H1 (cell line): Measurements from ENCODE around the gene LKAAEAR1. TPM values are rescaled to one million over a fixed set of nuclear protein-coding genes. Genes with fewer than 3 reads are reported as not detected.

Source experiments
- CTCF ChIA-PET: fragments of 300-600 bp; sonication (Branson Sonifier 250); formaldehyde crosslinking; loops from one replicate; lab custom pipeline; 2021; ENCODE audit not compliant: partially characterized antibody; lab: Charles Lee
- POLR2A ChIA-PET: fragments of 300-600 bp; sonication (Branson Sonifier 250); formaldehyde crosslinking; loops from one replicate; lab custom pipeline; 2021; ENCODE audit warnings: inconsistent platforms; ENCODE audit not compliant: partially characterized antibody; lab: Charles Lee
- DNase-seq, 2 experiments: peaks; one replicate each; pipeline versions ENCODE4 v3.0.0 to v3.0.0-alpha.2; 2010 to 2022; ENCODE audit warnings: low spot score in 2 of 2, low read depth in 1 of 2, mixed read lengths in 1 of 2
- FAIRE-seq: peaks from 2 replicates; lab custom pipeline; 2011; peaks lifted over from hg19 to GRCh38; lab: Jason Lieb, UNC
- H2AFZ ChIP-seq: 2 replicates; pipeline ENCODE4 v1.8.1; 2012; ENCODE audit warnings: low read length, inconsistent platforms
- H2AK5ac ChIP-seq: 2 replicates; pipeline ENCODE4 v1.6.1; 2013; ENCODE audit warnings: low read depth, low read length
- H2BK120ac ChIP-seq: replicated peaks from 2 replicates; pipeline ENCODE3; 2013; ENCODE audit warnings: low read depth, low read length, inconsistent platforms
- H2BK12ac ChIP-seq: 2 replicates; pipeline ENCODE4 v1.6.1; 2013; ENCODE audit warnings: low read depth, low read length
- H2BK15ac ChIP-seq: 2 replicates; pipeline ENCODE4 v1.6.1; 2013; ENCODE audit warnings: low read length
- H2BK20ac ChIP-seq: 2 replicates; pipeline ENCODE4 v1.6.1; 2013; ENCODE audit warnings: low read length
- H2BK5ac ChIP-seq: 2 replicates; pipeline ENCODE4 v1.6.1; 2013; ENCODE audit warnings: low read depth, low read length
- H3K14ac ChIP-seq: 2 replicates; pipeline ENCODE4 v1.6.1; 2013; ENCODE audit warnings: inconsistent platforms; ENCODE audit not compliant: insufficient read length
- H3K18ac ChIP-seq: 2 replicates; pipeline ENCODE4 v1.6.1; 2013; ENCODE audit warnings: low read length; ENCODE audit errors: extremely low read depth
- H3K23ac ChIP-seq: 2 replicates; pipeline ENCODE4 v1.6.1; 2013; ENCODE audit warnings: inconsistent platforms; ENCODE audit not compliant: insufficient read length
- H3K23me2 ChIP-seq: 2 replicates; pipeline ENCODE4 v1.6.1; 2013; ENCODE audit warnings: low read depth, low read length
- H3K27ac ChIP-seq: 2 replicates; pipeline ENCODE4 v1.6.1; 2011; ENCODE audit warnings: low read depth, low read length, inconsistent platforms
- H3K27me3 ChIP-seq, 4 experiments: replicated peaks in 1 of 4; 1 replicate in 1 of 4; 2 replicates in 3 of 4; pipeline versions ENCODE4 v1.6.1 to v1.8.1; 2011 to 2013; ENCODE audit warnings: low read length in 3 of 4, mild to moderate bottlenecking in 3 of 4, inconsistent platforms in 2 of 4, mixed read lengths in 2 of 4, moderate library complexity in 1 of 4; ENCODE audit not compliant: control insufficient read depth in 3 of 4, insufficient read depth in 3 of 4; ENCODE audit errors: extremely low read depth in 1 of 4
- H3K36me3 ChIP-seq, 4 experiments: 2 replicates each; pipeline versions ENCODE4 v1.6.1 to v1.8.1; 2011 to 2013; ENCODE audit warnings: mild to moderate bottlenecking in 4 of 4, low read length in 3 of 4, moderate library complexity in 2 of 4, control low read depth in 1 of 4, inconsistent platforms in 1 of 4; ENCODE audit not compliant: insufficient read depth in 4 of 4, control insufficient read depth in 2 of 4
- H3K4ac ChIP-seq: replicated peaks from 2 replicates; pipeline ENCODE3; 2013; ENCODE audit warnings: low read length, low read depth, mixed read lengths, inconsistent platforms; ENCODE audit not compliant: insufficient read length
- H3K4me1 ChIP-seq, 4 experiments: replicated peaks in 1 of 4; 1 replicate in 1 of 4; 2 replicates in 3 of 4; pipeline versions ENCODE4 v1.6.1 to v1.8.1; 2011 to 2013; ENCODE audit warnings: low read length in 3 of 4, inconsistent platforms in 2 of 4, mixed read lengths in 1 of 4; ENCODE audit not compliant: insufficient read depth in 4 of 4, control insufficient read depth in 3 of 4
- H3K4me2 ChIP-seq, 2 experiments: 2 replicates each; pipeline versions ENCODE4 v1.6.1 to v1.8.1; 2011 to 2013; ENCODE audit warnings: low read depth in 2 of 2, low read length in 2 of 2, control low read depth in 1 of 2, inconsistent platforms in 1 of 2, mild to moderate bottlenecking in 1 of 2; ENCODE audit not compliant: insufficient read depth in 1 of 2
- H3K4me3 ChIP-seq, 4 experiments: fragments of 200-600, 300-600 bp in 1 of 4; sonication (generic), shearing (Covaris generic), sonication (Bioruptor Twin) in 1 of 4; 2 replicates each; pipeline versions ENCODE4 v1.5.1 to v1.8.1; 2011 to 2016; ENCODE audit warnings: low read length in 4 of 4, low read depth in 3 of 4, control low read depth in 2 of 4, inconsistent platforms in 2 of 4, mild to moderate bottlenecking in 2 of 4, mixed read lengths in 1 of 4, moderate library complexity in 1 of 4; ENCODE audit not compliant: insufficient read depth in 2 of 4; ENCODE audit errors: extremely low read depth in 1 of 4
- H3K56ac ChIP-seq: replicated peaks from 2 replicates; pipeline ENCODE3; 2013; ENCODE audit warnings: low read depth, mild to moderate bottlenecking, mixed read lengths, low read length, inconsistent platforms; ENCODE audit not compliant: insufficient read length
- H3K79me1 ChIP-seq: 2 replicates; pipeline ENCODE4 v1.6.1; 2013; ENCODE audit warnings: low read depth, low read length, control low read depth
- H3K79me2 ChIP-seq, 2 experiments: 2 replicates each; pipeline versions ENCODE4 v1.6.1 to v1.8.1; 2012 to 2013; ENCODE audit warnings: low read length in 2 of 2, mild to moderate bottlenecking in 2 of 2, inconsistent platforms in 1 of 2; ENCODE audit not compliant: insufficient read depth in 2 of 2, control insufficient read depth in 1 of 2
- H3K9ac ChIP-seq, 4 experiments: replicated peaks in 1 of 4; 1 replicate in 1 of 4; 2 replicates in 3 of 4; pipeline versions ENCODE4 v1.6.1 to v1.8.1; 2011 to 2013; ENCODE audit warnings: low read depth in 3 of 4, low read length in 3 of 4, control low read depth in 2 of 4, mild to moderate bottlenecking in 2 of 4, moderate library complexity in 2 of 4, inconsistent platforms in 1 of 4; ENCODE audit errors: extremely low read depth in 1 of 4
- H3K9me3 ChIP-seq, 2 experiments: 2 replicates each; pipeline versions ENCODE4 v1.6.1 to v1.8.1; 2012 to 2013; ENCODE audit warnings: mild to moderate bottlenecking in 2 of 2, moderate library complexity in 2 of 2, control low read depth in 1 of 2, inconsistent platforms in 1 of 2, low read depth in 1 of 2, low read length in 1 of 2, mixed read lengths in 1 of 2; ENCODE audit not compliant: insufficient read depth in 2 of 2
- H4K20me1 ChIP-seq, 2 experiments: replicated peaks in 1 of 2; 2 replicates each; pipeline versions ENCODE3 to v1.8.1; 2011 to 2013; ENCODE audit warnings: inconsistent platforms in 2 of 2, low read length in 2 of 2, mild to moderate bottlenecking in 1 of 2; ENCODE audit not compliant: insufficient read depth in 2 of 2, control insufficient read depth in 1 of 2
- H4K5ac ChIP-seq: 2 replicates; pipeline ENCODE4 v1.6.1; 2013; ENCODE audit warnings: low read length, low read depth, mixed read lengths, inconsistent platforms; ENCODE audit not compliant: insufficient read length
- H4K8ac ChIP-seq: 2 replicates; pipeline ENCODE4 v1.8.0; 2013; ENCODE audit warnings: mild to moderate bottlenecking, moderate library complexity, low read length, inconsistent platforms; ENCODE audit not compliant: insufficient read depth; ENCODE audit errors: extremely low read depth
- H4K91ac ChIP-seq: replicated peaks from 2 replicates; pipeline ENCODE3; 2013; ENCODE audit warnings: low read length, mixed read lengths, inconsistent platforms; ENCODE audit not compliant: insufficient read length
- CBX8 ChIP-seq: fragments of 300-800, 300-1000 bp; sonication (generic); IDR thresholded peaks from 2 replicates; pipeline ENCODE4 v1.7.1; 2016; ENCODE audit warnings: low read depth, low read length, borderline replicate concordance
- CEBPB ChIP-seq: IDR thresholded peaks from 2 replicates; pipeline ENCODE4 v1.6.1; 2012; ENCODE audit warnings: low read depth, low read length
- EP300 ChIP-seq, 2 experiments: IDR thresholded peaks; 1 replicate in 1 of 2; 2 replicates in 1 of 2; pipeline ENCODE4 v1.6.1; 2011 to 2012; ENCODE audit warnings: low read depth in 2 of 2, low read length in 2 of 2, mild to moderate bottlenecking in 2 of 2, borderline replicate concordance in 1 of 2, inconsistent platforms in 1 of 2, moderate library complexity in 1 of 2
- KDM5A ChIP-seq: fragments of 200-600 bp; IDR thresholded peaks from 2 replicates; pipeline ENCODE4 v1.7.1; 2012; ENCODE audit warnings: mild to moderate bottlenecking, low read length, inconsistent platforms, mixed read lengths
- WGBS, 2 experiments: shearing (Covaris generic) in 1 of 2; methylation state at CpG; one replicate each; pipeline versions ENCODE4 v1.1.6 to v1.1.7; 2013 to 2015; ENCODE audit warnings: low lambda C conversion rate in 2 of 2, mixed read lengths in 2 of 2, inconsistent platforms in 1 of 2, low coverage in 1 of 2, missing lambda C conversion rate in 1 of 2; ENCODE audit not compliant: insufficient replicate concordance in 2 of 2, insufficient coverage in 1 of 2, insufficient read length in 1 of 2; ENCODE audit errors: extremely low coverage in 1 of 2, missing lambda C conversion rate in 1 of 2; 5-methylcytosine and 5-hydroxymethylcytosine counted together
- polyA plus RNA-seq, 7 experiments: library from polyadenylated mRNA; depleted of rRNA in 3 of 7; stranded (reverse) in 5 of 7; unstranded in 2 of 7; fragments of >200 nt in 5 of 7; fragments of 200-250 nt in 2 of 7; gene quantifications; 1 replicate in 5 of 7; 2 replicates in 1 of 7; 4 replicates in 1 of 7; pipeline versions ENCODE4 v1.2.1 to v1.2.3, GENCODE V29; 2011 to 2013; ENCODE audit warnings: missing spikeins in 2 of 7, mixed read lengths in 2 of 7
- total RNA-seq: library from RNA; stranded (reverse); fragmentation: NEBNext Ultra II Directional; extraction: Animal tissue kit (Norgen Biotek cat#: 25700); gene quantifications from 2 replicates; pipeline ENCODE4 v1.2.1, GENCODE V29; 2021
- TF ChIP-seq, protein P1 (sequence below): IDR thresholded peaks from 2 replicates; pipeline ENCODE4 v1.6.1; 2012; ENCODE audit warnings: low read length, inconsistent platforms

LKAAEAR1 gene
- total and polyA plus RNA-seq, 2 of the 8 experiments (the other 6 are each of a cell fraction or from before 2014, with no cell fraction given): 0.41 to 0.53 TPM

DNA sequence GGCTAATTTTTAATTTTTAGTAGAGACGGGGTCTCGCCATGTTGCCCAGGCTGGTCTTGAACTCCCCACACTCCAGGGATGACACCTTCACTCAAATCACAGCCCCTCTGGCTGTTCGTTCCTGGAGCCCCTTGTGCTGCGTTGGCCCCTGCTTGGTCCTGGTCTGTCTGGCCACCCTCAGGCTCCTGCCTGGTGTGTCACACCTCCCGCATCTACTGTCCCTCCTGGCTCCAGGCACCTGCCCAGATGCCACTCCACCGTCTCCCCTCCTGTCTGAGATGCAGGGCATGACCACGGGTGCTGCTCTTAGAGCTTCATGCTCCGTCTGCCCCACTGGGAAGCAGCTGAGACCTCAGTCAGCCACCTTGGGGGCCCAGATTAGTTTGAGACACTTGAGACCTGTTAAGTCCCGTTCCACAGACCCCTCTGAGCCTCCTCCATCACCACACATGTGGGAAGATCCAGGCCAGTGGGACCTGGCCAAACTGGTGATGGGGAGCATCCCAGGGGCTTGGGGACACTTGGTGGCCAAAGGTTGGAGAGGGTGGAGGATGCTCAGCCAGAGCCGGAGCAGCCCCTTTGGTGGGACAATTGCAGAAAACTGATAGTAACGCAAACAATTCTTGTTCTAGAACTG lies 45.1 kb upstream of the LKAAEAR1 start:
- Histone ChIP-seq H3K4ac (no peak overlapping the region), H4K91ac (no peak overlapping the region), H2AK5ac (no peak overlapping the region), H2AFZ (no peak overlapping the region), H3K23me2 (no peaks in the 10 kb centered on the region), H3K18ac (no peak overlapping the region), H4K5ac (no peak overlapping the region), H3K4me2 (no peak overlapping the region), H3K56ac (no peak overlapping the region), H3K14ac (no peak overlapping the region), H3K4me3 (no peak overlapping the region), H3K79me2 (no peaks in the 10 kb centered on the region), H3K27ac (no peak overlapping the region), H3K23ac (no peak overlapping the region), H4K8ac (no peak overlapping the region), H3K9ac (no peak overlapping the region), H2BK15ac (no peak overlapping the region), H2BK120ac (no peak overlapping the region), H2BK12ac (no peak overlapping the region), H3K4me1 (no peaks in the 10 kb centered on the region), H3K27me3 (no peaks in the 10 kb centered on the region), H2BK20ac (no peak overlapping the region), H3K9me3 (no peaks in the 10 kb centered on the region), H4K20me1 (no peaks in the 10 kb centered on the region), H2BK5ac (no peak overlapping the region), H3K36me3 (no peaks in the 10 kb centered on the region), H3K79me1 (no peaks in the 10 kb centered on the region)
- WGBS, 2 experiments: 89% methylated on average over 11 of the region's 11 CpGs; no CpG with 5 or more reads in 1 of the 2 experiments
- ChIA-PET CTCF (interaction anchor here (0.6 to 1.1 kb wide), 2 partner anchors 9 to 49 kb away, joined by 3 read pairs; no protein-coding TSS in a partner anchor), POLR2A (no interaction called here)
- DNase-seq (peak in 1 of 2 experiments; percentile 19), FAIRE-seq (no peak)
- TF ChIP-seq, protein P1, sequence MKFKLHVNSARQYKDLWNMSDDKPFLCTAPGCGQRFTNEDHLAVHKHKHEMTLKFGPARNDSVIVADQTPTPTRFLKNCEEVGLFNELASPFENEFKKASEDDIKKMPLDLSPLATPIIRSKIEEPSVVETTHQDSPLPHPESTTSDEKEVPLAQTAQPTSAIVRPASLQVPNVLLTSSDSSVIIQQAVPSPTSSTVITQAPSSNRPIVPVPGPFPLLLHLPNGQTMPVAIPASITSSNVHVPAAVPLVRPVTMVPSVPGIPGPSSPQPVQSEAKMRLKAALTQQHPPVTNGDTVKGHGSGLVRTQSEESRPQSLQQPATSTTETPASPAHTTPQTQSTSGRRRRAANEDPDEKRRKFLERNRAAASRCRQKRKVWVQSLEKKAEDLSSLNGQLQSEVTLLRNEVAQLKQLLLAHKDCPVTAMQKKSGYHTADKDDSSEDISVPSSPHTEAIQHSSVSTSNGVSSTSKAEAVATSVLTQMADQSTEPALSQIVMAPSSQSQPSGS: no peak
- TF ChIP-seq CBX8 (no peak), EP300 (IDR thresholded peaks at IDR 0.05; ENCODE audit: borderline replicate concordance in 1 of 2, low read depth in 2 of 2, low read length in 2 of 2) (no peak), CEBPB (no peak), KDM5A (no peak)
